ENCODE measurements around the gene NAV3. TPM values are rescaled to one million over a fixed set of nuclear protein-coding genes. Genes with fewer than 3 reads are reported as not detected.
A peak's percentile ranks its signal among the peaks of the same experiment; 100 is the strongest.

The NAV3 gene
- total RNA-seq, 1 experiment from 2014 or later, result 6.8 TPM

DNA sequence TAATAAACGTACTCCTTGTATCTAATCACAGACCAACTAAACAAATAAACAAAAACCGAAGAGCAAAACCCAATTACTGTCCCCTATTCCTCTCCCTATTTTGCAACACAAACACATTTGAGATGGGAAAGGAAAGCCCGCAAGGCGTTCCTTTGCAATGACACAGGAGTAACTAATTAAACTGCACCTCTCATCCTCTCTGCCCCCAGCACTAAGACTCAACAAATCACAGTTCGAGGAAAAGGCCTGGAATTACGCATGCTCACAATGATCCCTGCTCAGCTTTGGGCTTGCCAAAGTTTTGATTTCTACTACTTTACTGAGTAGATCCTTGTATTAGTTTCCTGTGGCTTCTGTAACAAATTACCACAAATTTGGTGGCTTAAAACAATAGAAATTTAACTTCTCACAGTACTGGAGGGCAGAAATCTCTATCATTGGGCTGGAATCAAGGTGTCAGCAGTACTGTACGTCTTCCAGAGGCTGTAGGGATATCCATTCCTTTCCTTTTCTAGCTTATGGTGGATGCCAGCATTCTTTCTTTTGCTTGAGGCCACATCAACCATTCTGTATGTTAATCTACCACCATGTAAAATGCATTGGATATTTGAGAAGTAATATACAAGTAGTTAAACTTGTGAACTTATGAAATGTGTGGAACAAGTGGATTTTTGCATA lies 123.0 kb downstream of the NAV3 start:
- BruUV-seq (replicated peaks), result no TSS peak
- intact Hi-C loops (cut with micrococcal nuclease), result no loop called here
- DNase-seq, result no peak
- Histone ChIP-seq H3K9me3 (ENCODE audit: low read length) (no peaks in the 10 kb centered on the region), H3K79me2 (ENCODE audit: low read length) (no peaks in the 10 kb centered on the region), H3F3A (ENCODE audit: low read length, unreplicated experiment) (no peaks in the 10 kb centered on the region), H4K20me1 (ENCODE audit: low read length) (no peaks in the 10 kb centered on the region), H3K4me1 (ENCODE audit: insufficient read depth, low read length) (peaks cover 9% of the 10 kb centered on the region; the same call in 1 of the 2 replicates), H3K27ac (ENCODE audit: low read length) (no peak overlapping the region), H3K9ac (ENCODE audit: low read length) (no peak overlapping the region), H3K4me2 (ENCODE audit: low read length) (no peak overlapping the region), H2AFZ (ENCODE audit: low read length) (no peak overlapping the region), H3K36me3 (ENCODE audit: low read depth, low read length) (no peaks in the 10 kb centered on the region), H3K9me2 (replicated peaks; ENCODE audit: low read length) (no peaks in the 10 kb centered on the region), H3K4me3 (ENCODE audit: low read length) (no peak overlapping the region), H3K27me3 (ENCODE audit: low read length) (no peaks in the 10 kb centered on the region)
- ChIA-PET CTCF (no interaction called here), POLR2A (ENCODE audit: unreplicated experiment) (no interaction called here)
- no peak for ATAC-seq
- TF ChIP-seq EZH2 (IDR thresholded peaks at IDR 0.05; ENCODE audit: low read length, unreplicated experiment), result no peak
- TF ChIP-seq, protein P1, sequence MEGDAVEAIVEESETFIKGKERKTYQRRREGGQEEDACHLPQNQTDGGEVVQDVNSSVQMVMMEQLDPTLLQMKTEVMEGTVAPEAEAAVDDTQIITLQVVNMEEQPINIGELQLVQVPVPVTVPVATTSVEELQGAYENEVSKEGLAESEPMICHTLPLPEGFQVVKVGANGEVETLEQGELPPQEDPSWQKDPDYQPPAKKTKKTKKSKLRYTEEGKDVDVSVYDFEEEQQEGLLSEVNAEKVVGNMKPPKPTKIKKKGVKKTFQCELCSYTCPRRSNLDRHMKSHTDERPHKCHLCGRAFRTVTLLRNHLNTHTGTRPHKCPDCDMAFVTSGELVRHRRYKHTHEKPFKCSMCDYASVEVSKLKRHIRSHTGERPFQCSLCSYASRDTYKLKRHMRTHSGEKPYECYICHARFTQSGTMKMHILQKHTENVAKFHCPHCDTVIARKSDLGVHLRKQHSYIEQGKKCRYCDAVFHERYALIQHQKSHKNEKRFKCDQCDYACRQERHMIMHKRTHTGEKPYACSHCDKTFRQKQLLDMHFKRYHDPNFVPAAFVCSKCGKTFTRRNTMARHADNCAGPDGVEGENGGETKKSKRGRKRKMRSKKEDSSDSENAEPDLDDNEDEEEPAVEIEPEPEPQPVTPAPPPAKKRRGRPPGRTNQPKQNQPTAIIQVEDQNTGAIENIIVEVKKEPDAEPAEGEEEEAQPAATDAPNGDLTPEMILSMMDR (conservative IDR thresholded peaks at IDR 0.05; ENCODE audit: low read depth, low read length), result no peak

DNA sequence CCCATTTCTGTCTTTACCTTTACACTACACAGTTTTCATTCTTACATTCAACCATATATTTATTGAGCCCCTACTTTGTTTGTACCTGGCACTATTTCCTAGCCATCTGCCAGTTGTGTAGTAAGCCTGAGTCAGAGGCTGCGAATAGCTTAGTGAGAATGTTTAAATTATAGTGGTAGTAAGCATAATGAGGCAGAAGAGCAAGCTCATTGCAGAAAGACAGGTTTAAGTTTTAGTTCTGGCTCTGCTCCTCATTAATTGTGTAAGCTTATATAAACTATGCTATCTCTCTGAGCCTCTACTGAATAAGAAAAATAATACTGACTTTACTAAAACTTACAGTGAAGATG lies 123.5 kb downstream of the NAV3 start:
- Histone ChIP-seq H2AFZ (ENCODE audit: low read length) (no peak overlapping the region), H3K27me3 (ENCODE audit: low read length) (no peaks in the 10 kb centered on the region), H3F3A (ENCODE audit: low read length, unreplicated experiment) (no peaks in the 10 kb centered on the region), H3K4me3 (ENCODE audit: low read length) (no peak overlapping the region), H3K4me2 (ENCODE audit: low read length) (no peak overlapping the region), H3K9me2 (replicated peaks; ENCODE audit: low read length) (no peaks in the 10 kb centered on the region), H3K79me2 (ENCODE audit: low read length) (no peaks in the 10 kb centered on the region), H3K36me3 (ENCODE audit: low read depth, low read length) (no peaks in the 10 kb centered on the region), H4K20me1 (ENCODE audit: low read length) (no peaks in the 10 kb centered on the region), H3K9me3 (ENCODE audit: low read length) (no peaks in the 10 kb centered on the region), H3K9ac (ENCODE audit: low read length) (no peak overlapping the region), H3K27ac (ENCODE audit: low read length) (no peak overlapping the region), H3K4me1 (ENCODE audit: insufficient read depth, low read length) (peaks cover 9% of the 10 kb centered on the region; the same call in 1 of the 2 replicates)
- no TSS peak for BruUV-seq (replicated peaks)
- peak; percentile 33 for DNase-seq
- intact Hi-C loops (cut with micrococcal nuclease), result no loop called here
- TF ChIP-seq EZH2 (IDR thresholded peaks at IDR 0.05; ENCODE audit: low read length, unreplicated experiment) (no peak), EZH2phosphoT487 (IDR thresholded peaks at IDR 0.05; ENCODE audit: borderline replicate concordance, low read length) (no peak)
- TF ChIP-seq, protein P1 (conservative IDR thresholded peaks at IDR 0.05; ENCODE audit: low read depth, low read length), result no peak
- peak; percentile 63; the same call in 1 of the 2 replicates for ATAC-seq
- CTCF ChIA-PET, result no interaction called here
- POLR2A ChIA-PET (ENCODE audit: unreplicated experiment), result no interaction called here

DNA sequence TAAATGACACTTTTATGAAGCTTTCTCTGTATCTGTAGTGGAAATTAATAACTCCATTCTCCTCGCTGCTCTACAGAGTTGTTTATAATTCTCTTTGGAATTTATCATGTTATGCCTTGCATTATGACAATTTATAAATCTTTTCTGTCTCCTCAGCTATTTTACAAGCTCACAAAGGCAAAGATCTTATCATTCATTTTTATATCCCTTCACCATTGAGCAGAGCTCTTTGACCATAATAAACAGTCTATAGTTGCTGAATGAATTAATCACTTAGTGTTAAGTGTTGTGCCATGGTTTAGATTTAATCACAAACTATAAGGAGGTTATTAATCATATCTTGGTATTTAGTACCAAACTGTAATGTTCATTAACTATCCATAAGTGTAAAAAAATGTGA lies 126.4 kb downstream of the NAV3 start:
- Histone ChIP-seq H3K9ac (ENCODE audit: low read length) (no peak overlapping the region), H3K4me2 (ENCODE audit: low read length) (no peak overlapping the region), H3K9me3 (ENCODE audit: low read length) (no peaks in the 10 kb centered on the region), H4K20me1 (ENCODE audit: low read length) (no peaks in the 10 kb centered on the region), H3K36me3 (ENCODE audit: low read depth, low read length) (no peaks in the 10 kb centered on the region), H3K4me3 (ENCODE audit: low read length) (no peak overlapping the region), H3K4me1 (ENCODE audit: insufficient read depth, low read length) (peaks cover 9% of the 10 kb centered on the region; the same call in 1 of the 2 replicates), H3K79me2 (ENCODE audit: low read length) (no peaks in the 10 kb centered on the region), H3K27ac (ENCODE audit: low read length) (no peak overlapping the region), H3K9me2 (replicated peaks; ENCODE audit: low read length) (no peaks in the 10 kb centered on the region), H3F3A (ENCODE audit: low read length, unreplicated experiment) (no peaks in the 10 kb centered on the region), H3K27me3 (ENCODE audit: low read length) (no peaks in the 10 kb centered on the region), H2AFZ (ENCODE audit: low read length) (no peak overlapping the region)
- intact Hi-C loops (cut with micrococcal nuclease), result no loop called here
- no TSS peak for BruUV-seq (replicated peaks)
- DNase-seq (no peak), ATAC-seq (no peak)
- ChIA-PET CTCF (no interaction called here), POLR2A (ENCODE audit: unreplicated experiment) (interaction anchor here (0.6 kb wide), 1 partner anchor 12 kb away, joined by 3 read pairs; no protein-coding TSS in a partner anchor)
- TF ChIP-seq, protein P1 (conservative IDR thresholded peaks at IDR 0.05; ENCODE audit: low read depth, low read length), result no peak
- TF ChIP-seq EZH2 (IDR thresholded peaks at IDR 0.05; ENCODE audit: low read length, unreplicated experiment), result no peak
- TF ChIP-seq EZH2phosphoT487 (IDR thresholded peaks at IDR 0.05; ENCODE audit: borderline replicate concordance, low read length), result no peak

All from PC-3 (cell line).